H1 (cell line): ENCODE measurements around the gene NF1. TPM values are rescaled to one million over a fixed set of nuclear protein-coding genes. Genes with fewer than 3 reads are reported as not detected.

ENCODE experiments used
- BACH1 ChIP-seq: IDR thresholded peaks from 2 replicates; pipeline ENCODE4 v1.6.1; 2012; ENCODE audit warnings: low read length, improper control_type of control experiment
- CHD2 ChIP-seq: IDR thresholded peaks from 2 replicates; pipeline ENCODE4 v1.6.1; 2012; ENCODE audit warnings: low read length, improper control_type of control experiment
- HDAC6 ChIP-seq: IDR thresholded peaks from one replicate; pipeline ENCODE4 v1.7.1; 2012; ENCODE audit warnings: low read depth, mild to moderate bottlenecking, inconsistent platforms, low read length, moderate library complexity
- RAD21 ChIP-seq, 2 experiments: IDR thresholded peaks in 1 of 2; conservative IDR thresholded peaks in 1 of 2; 2 replicates each; pipeline ENCODE4 v1.6.1; 2011; ENCODE audit warnings: low read depth in 2 of 2, low read length in 2 of 2, improper control_type of control experiment in 1 of 2, inconsistent platforms in 1 of 2, mild to moderate bottlenecking in 1 of 2, moderate library complexity in 1 of 2
- RNF2 ChIP-seq: fragments of 200-900, 300-1000 bp; sonication (generic); IDR thresholded peaks from 2 replicates; pipeline ENCODE4 v1.7.1; 2016; ENCODE audit warnings: borderline replicate concordance, low read depth, mild to moderate bottlenecking, antibody characterized with exemption, low read length; ENCODE audit not compliant: poor library complexity, severe bottlenecking; ENCODE audit errors: missing control alignments
- RXRA ChIP-seq: IDR thresholded peaks from 2 replicates; pipeline ENCODE4 v1.6.1; 2011; ENCODE audit warnings: low read depth, mild to moderate bottlenecking, low read length, moderate library complexity; ENCODE audit not compliant: insufficient read depth
- SAP30 ChIP-seq: fragments of 300-600 bp; sonication (generic); IDR thresholded peaks from 2 replicates; pipeline ENCODE4 v1.7.1; 2012; ENCODE audit warnings: low read length, moderate library complexity, mild to moderate bottlenecking, inconsistent platforms; ENCODE audit not compliant: insufficient read depth, insufficient replicate concordance
- SIN3A ChIP-seq, 2 experiments: IDR thresholded peaks in 1 of 2; conservative IDR thresholded peaks in 1 of 2; 2 replicates each; pipeline ENCODE4 v1.6.1; 2011 to 2012; ENCODE audit warnings: low read length in 2 of 2, improper control_type of control experiment in 1 of 2, low read depth in 1 of 2, mild to moderate bottlenecking in 1 of 2
- TBP ChIP-seq: IDR thresholded peaks from 2 replicates; pipeline ENCODE4 v1.6.1; 2011; ENCODE audit warnings: low read depth, low read length, improper control_type of control experiment
- TCF12 ChIP-seq: IDR thresholded peaks from 2 replicates; pipeline ENCODE4 v1.6.1; 2011; ENCODE audit warnings: low read depth, mild to moderate bottlenecking, low read length
- polyA plus RNA-seq, 7 experiments: library from polyadenylated mRNA; depleted of rRNA in 3 of 7; stranded (reverse) in 5 of 7; unstranded in 2 of 7; fragments of >200 nt in 5 of 7; fragments of 200-250 nt in 2 of 7; gene quantifications; 1 replicate in 5 of 7; 2 replicates in 1 of 7; 4 replicates in 1 of 7; pipeline versions ENCODE4 v1.2.1 to v1.2.3, GENCODE V29; 2011 to 2013; ENCODE audit warnings: missing spikeins in 2 of 7, mixed read lengths in 2 of 7
- total RNA-seq: library from RNA; stranded (reverse); fragmentation: NEBNext Ultra II Directional; extraction: Animal tissue kit (Norgen Biotek cat#: 25700); gene quantifications from 2 replicates; pipeline ENCODE4 v1.2.1, GENCODE V29; 2021
- TF ChIP-seq, protein P1 (sequence below): fragments of 300-600 bp; sonication (generic); IDR thresholded peaks from 2 replicates; pipeline ENCODE4 v1.7.1; 2012; ENCODE audit warnings: low read length, moderate library complexity, mild to moderate bottlenecking, inconsistent platforms; ENCODE audit not compliant: insufficient replicate concordance

Gene NF1
- total and polyA plus RNA-seq, 2 of the 8 experiments (the other 6 are each of a cell fraction or from before 2014, with no cell fraction given): 19.3 to 29.6 TPM

DNA sequence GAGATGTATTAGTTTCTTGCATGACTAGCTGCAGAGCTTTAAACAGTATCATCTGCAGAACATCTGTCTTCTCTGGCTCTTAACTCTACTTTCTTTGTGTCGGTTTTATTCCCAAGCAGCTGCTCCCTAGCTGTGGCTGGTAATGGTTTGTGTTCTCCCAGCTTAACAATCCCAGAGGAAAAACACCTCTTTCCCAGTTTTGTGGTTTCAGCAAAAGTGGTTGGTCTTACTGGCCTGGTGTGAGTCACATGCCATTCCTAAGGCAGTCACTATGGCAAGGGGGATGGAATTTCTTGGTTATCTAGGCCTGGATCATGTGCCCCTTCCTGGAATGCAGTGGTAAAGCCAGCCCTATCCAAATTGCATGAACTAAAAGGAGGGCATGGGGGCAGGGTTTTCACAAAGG lies 174.8 kb downstream of the NF1 start (continued):
- TF ChIP-seq RXRA (no peak), SIN3A (conservative IDR thresholded peaks at IDR 0.05 in 1 of 2, IDR thresholded peaks at IDR 0.05 in 1 of 2; ENCODE audit: low read depth in 1 of 2, low read length in 2 of 2) (no peak), CHD2 (no peak), RAD21 (IDR thresholded peaks at IDR 0.05 in 1 of 2, conservative IDR thresholded peaks at IDR 0.05 in 1 of 2; ENCODE audit: low read depth in 2 of 2, low read length in 2 of 2) (no peak), RNF2 (no peak), HDAC6 (no peak), TBP (no peak), BACH1 (no peak), TCF12 (no peak), SAP30 (no peak)
- TF ChIP-seq, protein P1, sequence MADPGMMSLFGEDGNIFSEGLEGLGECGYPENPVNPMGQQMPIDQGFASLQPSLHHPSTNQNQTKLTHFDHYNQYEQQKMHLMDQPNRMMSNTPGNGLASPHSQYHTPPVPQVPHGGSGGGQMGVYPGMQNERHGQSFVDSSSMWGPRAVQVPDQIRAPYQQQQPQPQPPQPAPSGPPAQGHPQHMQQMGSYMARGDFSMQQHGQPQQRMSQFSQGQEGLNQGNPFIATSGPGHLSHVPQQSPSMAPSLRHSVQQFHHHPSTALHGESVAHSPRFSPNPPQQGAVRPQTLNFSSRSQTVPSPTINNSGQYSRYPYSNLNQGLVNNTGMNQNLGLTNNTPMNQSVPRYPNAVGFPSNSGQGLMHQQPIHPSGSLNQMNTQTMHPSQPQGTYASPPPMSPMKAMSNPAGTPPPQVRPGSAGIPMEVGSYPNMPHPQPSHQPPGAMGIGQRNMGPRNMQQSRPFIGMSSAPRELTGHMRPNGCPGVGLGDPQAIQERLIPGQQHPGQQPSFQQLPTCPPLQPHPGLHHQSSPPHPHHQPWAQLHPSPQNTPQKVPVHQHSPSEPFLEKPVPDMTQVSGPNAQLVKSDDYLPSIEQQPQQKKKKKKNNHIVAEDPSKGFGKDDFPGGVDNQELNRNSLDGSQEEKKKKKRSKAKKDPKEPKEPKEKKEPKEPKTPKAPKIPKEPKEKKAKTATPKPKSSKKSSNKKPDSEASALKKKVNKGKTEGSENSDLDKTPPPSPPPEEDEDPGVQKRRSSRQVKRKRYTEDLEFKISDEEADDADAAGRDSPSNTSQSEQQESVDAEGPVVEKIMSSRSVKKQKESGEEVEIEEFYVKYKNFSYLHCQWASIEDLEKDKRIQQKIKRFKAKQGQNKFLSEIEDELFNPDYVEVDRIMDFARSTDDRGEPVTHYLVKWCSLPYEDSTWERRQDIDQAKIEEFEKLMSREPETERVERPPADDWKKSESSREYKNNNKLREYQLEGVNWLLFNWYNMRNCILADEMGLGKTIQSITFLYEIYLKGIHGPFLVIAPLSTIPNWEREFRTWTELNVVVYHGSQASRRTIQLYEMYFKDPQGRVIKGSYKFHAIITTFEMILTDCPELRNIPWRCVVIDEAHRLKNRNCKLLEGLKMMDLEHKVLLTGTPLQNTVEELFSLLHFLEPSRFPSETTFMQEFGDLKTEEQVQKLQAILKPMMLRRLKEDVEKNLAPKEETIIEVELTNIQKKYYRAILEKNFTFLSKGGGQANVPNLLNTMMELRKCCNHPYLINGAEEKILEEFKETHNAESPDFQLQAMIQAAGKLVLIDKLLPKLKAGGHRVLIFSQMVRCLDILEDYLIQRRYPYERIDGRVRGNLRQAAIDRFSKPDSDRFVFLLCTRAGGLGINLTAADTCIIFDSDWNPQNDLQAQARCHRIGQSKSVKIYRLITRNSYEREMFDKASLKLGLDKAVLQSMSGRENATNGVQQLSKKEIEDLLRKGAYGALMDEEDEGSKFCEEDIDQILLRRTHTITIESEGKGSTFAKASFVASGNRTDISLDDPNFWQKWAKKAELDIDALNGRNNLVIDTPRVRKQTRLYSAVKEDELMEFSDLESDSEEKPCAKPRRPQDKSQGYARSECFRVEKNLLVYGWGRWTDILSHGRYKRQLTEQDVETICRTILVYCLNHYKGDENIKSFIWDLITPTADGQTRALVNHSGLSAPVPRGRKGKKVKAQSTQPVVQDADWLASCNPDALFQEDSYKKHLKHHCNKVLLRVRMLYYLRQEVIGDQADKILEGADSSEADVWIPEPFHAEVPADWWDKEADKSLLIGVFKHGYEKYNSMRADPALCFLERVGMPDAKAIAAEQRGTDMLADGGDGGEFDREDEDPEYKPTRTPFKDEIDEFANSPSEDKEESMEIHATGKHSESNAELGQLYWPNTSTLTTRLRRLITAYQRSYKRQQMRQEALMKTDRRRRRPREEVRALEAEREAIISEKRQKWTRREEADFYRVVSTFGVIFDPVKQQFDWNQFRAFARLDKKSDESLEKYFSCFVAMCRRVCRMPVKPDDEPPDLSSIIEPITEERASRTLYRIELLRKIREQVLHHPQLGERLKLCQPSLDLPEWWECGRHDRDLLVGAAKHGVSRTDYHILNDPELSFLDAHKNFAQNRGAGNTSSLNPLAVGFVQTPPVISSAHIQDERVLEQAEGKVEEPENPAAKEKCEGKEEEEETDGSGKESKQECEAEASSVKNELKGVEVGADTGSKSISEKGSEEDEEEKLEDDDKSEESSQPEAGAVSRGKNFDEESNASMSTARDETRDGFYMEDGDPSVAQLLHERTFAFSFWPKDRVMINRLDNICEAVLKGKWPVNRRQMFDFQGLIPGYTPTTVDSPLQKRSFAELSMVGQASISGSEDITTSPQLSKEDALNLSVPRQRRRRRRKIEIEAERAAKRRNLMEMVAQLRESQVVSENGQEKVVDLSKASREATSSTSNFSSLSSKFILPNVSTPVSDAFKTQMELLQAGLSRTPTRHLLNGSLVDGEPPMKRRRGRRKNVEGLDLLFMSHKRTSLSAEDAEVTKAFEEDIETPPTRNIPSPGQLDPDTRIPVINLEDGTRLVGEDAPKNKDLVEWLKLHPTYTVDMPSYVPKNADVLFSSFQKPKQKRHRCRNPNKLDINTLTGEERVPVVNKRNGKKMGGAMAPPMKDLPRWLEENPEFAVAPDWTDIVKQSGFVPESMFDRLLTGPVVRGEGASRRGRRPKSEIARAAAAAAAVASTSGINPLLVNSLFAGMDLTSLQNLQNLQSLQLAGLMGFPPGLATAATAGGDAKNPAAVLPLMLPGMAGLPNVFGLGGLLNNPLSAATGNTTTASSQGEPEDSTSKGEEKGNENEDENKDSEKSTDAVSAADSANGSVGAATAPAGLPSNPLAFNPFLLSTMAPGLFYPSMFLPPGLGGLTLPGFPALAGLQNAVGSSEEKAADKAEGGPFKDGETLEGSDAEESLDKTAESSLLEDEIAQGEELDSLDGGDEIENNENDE: no peak
